ENCODE measurements around the gene BSN.

Gene BSN

DNA sequence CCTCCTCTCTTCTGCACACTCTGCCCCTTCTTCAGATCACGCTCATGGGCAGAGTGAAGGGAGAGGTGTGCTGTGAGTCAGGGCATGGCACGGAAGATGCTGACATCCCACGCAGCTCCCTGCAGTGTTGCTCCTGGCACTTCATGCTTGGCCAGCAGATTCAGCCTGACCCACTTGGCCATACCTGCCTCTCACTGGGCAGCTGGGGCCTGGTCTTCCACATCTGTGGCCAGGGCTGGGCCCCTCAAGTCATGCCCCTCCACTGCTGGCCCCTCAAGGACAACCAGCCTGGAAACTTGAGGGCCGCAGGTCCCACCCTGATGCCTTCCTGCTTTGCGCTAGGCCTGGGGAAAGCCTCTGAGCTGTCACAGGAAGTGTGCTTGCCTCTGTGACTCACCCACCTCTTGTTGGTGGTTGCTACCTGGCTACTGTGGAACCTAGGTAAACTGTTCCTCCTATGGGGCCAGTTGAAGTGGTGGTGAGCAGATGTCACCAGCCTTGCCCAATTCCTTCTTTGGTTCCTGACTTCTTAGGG is 48.7 kb downstream of the BSN start:
- peak; percentile 82 for DNase-seq (ENCODE audit: low spot score)

DNA sequence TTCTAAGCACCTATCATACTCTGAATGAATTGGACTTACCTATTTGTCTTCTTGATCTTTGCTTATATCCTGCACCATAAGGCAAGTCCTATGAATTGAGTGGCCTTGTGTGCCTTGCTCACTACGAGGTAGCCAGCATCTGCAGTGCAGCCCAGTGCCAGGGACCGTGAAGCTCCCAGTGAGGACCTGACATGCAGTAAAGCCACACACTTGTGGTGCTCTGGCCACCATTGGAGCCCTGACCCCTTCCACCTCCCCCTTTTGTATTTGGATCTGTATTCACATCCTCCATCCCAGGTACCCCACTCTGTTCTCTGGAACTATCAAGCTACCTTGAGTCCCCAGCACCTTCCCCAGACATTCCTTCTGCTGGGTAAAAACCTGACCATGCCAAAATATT is 52.1 kb downstream of the BSN start:
- DNase-seq (ENCODE audit: low spot score), result no peak

DNA sequence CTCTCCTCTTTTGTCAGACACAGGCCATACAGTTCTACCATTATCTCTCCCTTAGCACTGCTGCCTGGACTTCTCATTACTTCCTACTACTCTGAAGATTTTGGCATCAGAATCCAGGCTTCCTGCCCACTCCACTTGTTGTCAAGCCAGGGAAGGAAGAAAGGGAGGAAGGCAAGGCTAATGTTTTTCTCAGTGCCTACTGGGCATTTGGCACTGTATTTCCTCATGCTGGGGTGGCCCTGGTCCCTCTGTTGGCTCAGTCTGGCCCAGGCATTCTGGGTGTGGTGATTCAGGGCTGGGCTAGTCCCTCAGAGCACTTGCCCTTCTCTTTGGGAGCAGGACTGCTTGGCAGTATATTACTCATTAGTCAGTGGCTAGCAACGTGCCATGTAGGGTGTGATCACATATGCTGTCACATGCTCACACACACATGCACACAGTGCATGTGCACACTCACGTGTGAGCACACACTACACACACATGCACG is 52.9 kb downstream of the BSN start:
- DNase-seq (ENCODE audit: low spot score), result no peak

DNA sequence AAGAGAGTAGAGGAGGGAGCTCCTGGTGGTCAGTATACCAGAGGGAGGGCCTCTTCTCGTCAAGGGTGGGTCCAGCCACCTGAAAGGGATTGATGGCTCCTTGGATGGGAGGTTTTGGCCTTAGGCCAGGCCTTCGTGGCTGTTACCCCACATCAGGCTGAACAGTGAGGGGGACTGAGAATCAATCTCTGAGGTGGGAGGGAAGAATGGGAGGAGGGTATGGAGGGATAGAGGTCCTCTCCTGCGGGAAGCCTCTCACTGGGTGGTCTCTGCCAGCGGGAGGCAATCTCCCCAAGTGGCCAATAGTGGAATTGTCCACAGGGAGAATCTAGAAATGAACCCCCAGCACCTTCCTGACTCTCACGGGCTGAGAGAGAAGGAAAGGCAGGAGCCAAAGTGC is 53.5 kb downstream of the BSN start:
- no peak for DNase-seq (ENCODE audit: low spot score)

DNA sequence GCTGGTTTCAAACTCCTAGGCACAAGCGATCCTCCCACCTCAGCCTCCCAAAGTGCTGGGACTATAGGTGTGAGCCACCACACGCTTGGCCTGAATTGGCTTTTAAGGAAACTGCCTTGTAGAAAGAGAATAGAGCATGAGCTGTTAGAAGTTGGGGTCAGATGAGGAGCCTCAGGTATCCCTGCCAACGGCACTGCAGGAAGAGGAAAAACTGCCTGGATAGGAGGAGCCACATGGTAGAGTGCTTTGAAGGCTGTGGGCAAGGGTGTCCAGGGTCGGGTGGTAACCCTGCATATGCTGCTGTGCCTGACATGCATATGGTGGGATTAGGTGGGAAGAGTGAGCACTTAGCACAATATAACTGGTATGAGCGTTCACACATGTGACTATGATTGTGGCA is 55.0 kb downstream of the BSN start:
- DNase-seq (ENCODE audit: low spot score), result no peak

DNA sequence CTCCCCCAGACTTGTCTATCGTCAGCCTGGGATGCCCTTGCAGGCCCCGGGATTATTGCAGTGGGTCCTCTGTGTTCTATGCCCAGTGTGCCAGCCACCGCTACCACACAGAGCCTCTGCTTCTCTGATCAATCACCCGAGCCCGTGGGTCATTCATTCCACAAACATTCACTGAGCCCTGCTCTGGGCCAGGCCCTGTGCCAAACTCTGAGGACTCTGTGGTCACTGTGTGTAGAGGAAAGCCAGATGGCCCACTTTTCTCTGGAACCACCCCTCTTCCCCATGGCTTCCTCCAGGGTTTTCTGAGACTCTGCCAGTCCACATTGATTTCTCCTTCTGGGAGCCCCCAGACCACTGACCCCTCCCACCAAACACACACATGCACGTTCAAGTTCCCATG is 55.5 kb downstream of the BSN start:
- DNase-seq (ENCODE audit: low spot score), result no peak

DNA sequence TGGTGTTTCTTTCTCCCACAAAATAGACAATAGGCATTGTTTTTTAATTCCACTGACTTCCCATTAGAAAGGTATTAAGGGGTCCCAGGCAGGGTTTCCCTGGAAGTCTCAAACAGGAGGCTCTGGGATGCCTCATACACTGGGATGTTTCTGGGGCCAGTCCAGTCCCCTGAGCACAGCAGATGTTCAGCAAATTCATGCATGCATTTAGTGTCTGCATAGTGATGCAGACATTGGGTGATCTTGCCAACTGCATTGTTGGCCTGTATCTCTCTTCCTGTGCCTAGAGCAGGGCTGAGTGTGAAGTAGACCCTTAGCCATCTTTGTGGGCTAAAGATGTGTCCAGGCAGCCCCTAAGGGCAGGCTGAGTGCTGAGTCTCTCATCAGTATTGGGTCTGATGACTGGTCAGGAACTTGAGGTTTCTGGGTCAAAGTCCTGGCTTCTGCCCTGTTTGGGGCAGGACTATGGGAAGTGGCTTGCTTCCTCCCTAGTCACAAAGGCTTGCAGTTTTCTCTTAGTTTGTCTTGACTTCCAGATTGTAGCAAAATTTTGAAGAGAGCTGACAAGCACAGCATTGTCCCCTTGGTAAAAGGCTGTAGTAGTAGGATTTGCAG is 56.5 kb downstream of the BSN start:
- no peak for DNase-seq (ENCODE audit: low spot score)

DNA sequence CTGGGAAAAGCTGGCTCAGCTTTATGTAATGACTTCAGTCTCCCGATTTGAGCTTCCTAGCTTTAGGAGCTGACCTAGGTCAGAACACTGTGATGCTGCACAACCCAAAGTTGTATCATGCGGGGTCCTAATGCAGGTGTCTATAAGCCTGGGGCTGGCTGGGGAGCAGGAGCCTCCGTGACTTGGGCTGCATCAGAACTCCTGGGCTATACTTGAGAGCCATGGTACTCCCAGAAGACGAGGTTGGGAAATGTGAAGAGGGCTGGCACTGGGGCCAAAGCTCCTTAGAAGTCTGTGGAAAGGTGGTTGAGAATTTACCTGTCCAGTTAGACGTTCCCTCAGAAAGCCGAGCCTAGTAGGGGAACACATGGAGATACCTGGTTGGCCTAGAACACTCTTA is 57.0 kb downstream of the BSN start:
- no peak for DNase-seq (ENCODE audit: low spot score)

DNA sequence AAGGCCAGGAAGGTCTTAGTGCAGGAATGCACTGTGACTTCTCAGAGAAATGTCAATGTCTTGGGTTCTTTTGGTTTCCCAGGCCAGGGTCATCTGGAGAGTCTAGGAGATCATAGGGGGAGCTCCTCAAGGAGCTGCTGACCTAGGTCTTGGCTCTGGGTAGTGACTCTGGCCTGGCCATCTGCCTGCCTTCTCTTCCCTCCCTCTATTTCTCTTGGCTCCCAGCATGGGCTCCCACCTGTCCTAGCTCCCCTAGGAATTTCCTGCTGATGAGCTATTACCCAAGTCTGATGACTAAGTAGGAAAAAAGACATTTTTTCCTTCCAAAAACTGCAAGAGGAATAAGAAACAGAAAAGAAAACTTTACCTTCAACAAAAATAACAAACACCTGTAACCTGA is 57.4 kb downstream of the BSN start:
- DNase-seq (ENCODE audit: low spot score), result no peak

DNA sequence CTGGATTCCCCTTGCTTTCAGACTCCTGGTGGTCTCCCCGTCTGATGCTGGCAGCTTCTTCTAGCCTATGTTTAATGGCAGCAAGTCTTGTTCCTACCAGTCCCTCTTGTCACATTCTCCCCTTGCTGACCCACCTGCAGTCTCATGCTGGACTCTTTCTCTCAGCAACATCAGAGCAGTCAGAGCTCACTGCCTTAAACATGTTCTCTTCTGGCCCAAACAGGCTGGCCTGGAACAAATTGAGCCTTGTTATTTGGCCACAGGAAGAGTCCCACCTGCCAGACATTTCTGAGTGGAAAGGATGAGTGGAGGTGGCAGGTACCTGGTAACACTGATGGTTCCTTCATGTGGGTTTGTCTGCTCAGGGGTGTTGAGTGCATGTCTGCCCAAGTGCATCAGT is 60.7 kb downstream of the BSN start:
- DNase-seq (ENCODE audit: low spot score), result no peak

DNA sequence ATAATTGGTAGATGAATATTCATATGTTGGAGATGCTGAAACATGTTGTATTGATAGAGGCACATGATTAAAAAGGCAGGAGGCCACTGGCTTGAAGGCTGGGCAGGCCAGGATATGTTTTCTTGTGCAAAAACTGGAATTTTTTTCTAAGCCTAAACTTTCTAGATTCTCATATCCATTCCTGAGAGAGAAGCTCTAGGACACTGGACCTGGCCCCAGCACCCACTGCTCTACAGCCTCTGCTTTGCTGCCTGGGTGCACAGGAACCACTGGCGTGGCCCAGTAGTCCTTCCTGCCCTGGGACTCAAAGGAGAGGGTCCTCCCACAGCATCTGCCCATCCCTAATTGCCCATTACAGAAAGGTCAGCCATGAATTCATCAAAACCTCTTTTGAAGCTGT is 61.8 kb downstream of the BSN start:
- no peak for DNase-seq (ENCODE audit: low spot score)

DNA sequence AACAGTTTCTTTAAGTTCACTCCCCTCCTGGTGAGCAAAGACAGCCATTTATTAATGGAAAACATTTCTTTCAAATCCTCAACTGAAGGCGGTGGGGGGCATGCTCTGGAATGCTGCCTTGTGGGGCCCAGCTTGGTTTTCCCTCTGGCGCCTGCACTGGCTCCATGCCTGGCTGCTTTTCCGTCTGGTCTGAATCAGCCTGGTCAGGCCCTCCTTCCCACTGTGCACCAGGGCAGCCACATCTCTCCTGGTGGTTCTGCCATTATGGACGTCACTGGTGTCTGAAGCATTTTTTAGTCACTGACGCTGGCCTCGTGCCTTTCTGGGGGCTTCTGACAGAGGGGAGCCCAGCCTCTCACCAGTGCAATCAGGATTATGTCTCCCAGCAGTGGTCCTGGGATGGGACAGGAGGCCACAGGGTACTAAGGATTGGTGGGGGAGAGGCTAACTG is 62.2 kb downstream of the BSN start:
- DNase-seq (ENCODE audit: low spot score), result no peak

DNA sequence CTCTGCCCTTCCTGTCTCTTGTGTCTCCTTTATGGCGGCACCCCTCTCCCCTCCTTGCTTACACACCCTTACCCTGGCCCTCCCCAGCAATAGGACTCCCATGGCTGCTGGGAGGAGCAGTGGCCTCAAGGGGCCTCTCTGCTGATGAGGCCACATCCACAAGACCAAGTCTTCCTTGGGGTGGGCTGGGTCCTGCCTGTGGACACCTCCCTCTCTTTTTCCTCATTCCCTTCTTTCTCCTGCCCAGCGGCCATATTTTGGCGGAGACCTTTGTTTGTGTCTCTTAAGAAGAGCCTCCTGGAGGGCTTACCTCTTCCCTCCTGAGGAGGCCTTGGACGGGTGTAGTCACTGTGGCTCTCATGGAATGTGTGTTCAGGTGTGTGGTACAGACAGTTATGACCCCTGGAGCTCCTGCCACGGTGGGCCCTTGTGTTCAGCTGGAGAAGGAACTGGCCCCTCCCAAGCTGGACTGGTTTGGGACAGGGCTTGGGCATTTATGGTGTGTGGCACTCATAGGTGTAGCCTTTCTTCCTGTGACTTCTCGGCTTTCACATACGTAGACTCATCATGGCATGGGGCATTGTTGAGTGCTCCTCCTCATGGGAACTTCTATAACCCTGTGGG is 63.2 kb downstream of the BSN start:
- no peak for DNase-seq (ENCODE audit: low spot score)

DNA sequence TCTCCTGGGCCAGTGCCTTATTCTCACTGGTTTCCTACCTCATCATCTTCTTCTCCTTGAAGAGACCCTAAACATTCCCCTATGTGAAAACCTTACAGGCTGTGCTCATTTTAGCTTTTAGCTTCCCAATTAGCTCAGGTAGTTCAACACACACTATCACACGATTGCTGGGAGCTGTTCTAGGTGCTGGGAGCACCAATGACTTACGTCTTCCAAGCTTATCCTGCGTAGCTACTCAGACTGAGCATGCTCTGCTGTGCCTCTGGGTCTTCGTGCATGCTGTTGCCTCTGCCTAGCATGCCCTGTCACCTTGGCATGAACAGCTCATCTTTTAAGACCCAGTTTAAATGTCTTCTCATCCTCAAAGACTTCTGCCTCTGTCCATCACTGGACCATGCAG is 64.1 kb downstream of the BSN start:
- DNase-seq (ENCODE audit: low spot score), result no peak

DNA sequence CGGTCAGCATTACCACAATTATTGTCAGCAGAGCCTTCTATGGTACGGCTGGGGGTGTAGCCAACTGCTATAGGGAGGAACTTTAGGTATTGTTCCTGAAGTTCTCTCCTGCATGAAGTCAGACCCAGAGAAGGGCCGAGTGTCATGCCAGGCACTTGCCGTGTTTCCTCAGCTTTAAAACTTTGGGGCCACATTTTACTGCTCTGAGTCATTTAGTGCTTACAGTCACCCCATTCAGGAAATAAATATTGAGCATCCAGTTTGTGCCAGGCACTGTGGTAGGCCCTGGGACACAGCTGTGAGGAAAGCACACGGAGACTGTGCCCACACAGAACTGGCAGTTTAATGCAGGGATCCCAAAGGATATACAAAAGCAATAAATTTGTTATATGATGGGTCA is 65.4 kb downstream of the BSN start:
- DNase-seq (ENCODE audit: low spot score), result no peak

DNA sequence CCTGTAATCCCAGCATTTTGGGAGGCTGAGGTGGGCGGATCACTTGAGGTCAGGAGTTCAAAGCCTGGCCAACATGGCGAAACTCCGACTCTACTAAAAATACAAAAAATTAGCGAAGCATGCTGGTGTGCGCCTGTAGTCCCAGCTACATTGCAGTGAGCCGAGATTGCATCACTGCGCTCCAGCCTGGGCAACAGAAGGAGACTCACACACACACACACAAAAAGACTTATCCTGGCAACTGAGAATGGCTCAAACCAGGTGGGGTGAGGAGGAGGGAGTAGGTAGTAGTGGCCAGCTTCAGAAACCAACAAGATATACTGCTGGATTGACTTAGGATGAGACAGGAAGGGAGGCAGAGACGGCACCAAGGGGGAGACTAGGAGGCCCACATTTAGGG is 66.5 kb downstream of the BSN start:
- no peak for DNase-seq (ENCODE audit: low spot score)

DNA sequence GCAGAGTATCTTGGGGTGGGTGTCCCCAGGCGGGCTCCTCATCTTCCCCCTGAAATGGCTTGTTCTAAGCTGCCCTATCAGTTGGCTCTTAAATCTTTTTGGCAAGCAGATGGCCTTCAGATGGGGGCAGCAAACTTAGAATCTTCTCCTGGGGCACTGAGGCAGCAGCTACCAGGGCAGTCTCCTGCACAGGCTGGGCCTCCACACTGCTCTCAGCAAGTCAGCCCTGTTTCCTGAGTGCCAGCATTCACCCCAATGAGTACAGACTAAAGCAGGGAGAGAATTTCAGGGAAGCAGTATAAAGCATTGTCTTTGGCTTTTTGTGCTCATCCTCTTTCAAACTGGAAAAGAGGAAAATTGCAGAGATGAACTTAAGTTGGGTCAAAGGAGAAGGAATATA is 68.8 kb downstream of the BSN start:
- no peak for DNase-seq (ENCODE audit: low spot score)

DNA sequence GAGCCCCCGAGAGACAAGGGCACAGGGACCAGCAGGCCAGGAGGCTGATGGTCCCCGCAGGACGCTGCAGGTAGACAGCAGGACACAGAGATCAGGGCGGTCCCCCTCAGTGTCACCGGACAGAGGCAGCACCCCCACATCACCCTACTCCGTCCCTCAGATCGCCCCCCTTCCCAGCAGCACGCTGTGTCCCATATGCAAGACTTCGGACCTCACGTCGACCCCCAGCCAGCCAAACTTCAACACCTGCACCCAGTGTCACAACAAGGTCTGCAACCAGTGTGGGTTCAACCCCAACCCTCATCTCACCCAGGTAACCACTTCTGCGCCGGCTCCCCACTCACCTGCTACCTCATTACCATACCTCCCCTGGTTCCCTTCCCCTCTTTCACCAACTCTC is 70.8 kb downstream of the BSN start:
- no peak for DNase-seq (ENCODE audit: low spot score)

DNA sequence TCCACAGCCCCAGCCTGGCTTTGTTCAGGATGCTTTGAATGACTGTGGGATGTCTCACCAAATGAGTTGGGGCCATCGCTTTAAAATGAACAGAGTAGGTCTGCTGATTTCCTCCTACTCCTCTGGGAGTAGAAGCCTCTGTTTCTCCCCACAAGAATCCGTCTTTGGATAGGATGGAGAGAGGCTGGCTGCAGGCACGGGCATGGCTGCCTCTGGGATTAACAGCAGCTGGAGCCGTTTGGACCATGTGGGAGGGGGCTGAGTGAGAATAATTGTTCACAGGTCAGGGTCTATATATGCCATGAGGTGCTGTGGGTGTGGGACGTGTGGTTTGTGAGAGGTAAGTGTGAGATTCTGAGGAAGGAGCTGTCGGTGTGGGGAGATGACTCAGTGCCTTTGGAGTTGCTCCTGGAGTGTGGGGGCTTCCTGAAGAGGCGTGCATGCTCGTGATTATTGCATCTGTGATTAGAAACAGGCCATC is 71.9 kb downstream of the BSN start:
- no peak for DNase-seq (ENCODE audit: low spot score)

DNA sequence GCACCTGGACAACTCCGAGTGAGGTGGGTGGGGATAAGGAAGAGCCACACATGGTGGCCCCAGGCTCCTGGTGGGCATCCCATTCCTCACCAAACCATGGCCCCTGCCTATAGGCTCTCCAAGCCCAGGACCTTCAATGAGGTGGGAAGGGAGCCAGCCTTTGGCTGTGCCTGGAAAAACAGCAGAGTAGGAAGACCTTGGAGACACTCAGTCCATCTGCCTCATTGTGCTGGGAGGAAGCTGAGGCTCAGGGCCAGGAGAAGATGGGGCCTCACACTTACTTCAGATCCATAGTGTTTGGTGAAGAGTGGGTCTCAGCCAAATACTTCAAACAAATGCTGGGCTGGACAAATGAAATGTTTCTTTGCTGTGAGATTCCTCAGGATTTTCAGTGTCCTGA is 72.5 kb downstream of the BSN start:
- DNase-seq (ENCODE audit: low spot score), result no peak

DNA sequence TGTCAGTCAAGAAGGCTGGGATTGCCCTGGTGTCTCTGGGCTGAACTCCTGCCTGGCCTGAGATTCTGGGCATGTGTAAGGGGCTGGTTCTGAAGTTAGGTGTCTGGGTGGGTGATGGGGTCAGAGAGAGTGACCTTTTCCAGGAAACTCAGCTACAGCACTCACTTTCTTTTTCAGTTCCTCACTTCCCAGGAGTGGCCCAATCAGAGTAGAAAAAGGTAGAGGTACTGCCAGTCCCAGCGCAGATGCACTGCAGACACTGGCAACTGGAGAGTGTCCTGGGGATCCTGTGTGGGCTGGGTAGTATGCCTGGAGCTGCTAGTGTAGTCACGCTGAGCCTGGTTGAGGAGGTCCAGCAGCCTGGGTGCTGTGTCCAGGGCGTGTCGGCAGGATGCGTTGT is 73.4 kb downstream of the BSN start:
- no peak for DNase-seq (ENCODE audit: low spot score)

DNA sequence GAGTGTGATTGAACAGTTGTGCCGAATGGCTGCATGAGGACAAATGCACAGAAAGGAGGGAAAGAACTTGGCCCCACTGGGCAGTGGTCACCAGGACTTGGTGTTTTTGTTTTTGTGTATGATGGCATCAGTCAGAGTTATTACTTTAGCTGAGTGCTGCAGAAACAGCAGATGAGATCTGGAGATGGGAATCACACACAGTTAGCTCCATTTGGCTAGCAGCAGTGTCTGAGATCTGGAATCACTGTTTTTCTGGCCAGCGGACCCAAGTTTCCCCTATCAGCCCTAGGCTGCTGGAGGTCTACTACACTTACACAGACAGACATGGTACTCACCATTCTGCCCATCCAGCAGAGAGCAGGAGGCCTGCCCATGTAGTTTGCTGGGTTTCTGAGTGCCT is 74.0 kb downstream of the BSN start:
- no peak for DNase-seq (ENCODE audit: low spot score)

DNA sequence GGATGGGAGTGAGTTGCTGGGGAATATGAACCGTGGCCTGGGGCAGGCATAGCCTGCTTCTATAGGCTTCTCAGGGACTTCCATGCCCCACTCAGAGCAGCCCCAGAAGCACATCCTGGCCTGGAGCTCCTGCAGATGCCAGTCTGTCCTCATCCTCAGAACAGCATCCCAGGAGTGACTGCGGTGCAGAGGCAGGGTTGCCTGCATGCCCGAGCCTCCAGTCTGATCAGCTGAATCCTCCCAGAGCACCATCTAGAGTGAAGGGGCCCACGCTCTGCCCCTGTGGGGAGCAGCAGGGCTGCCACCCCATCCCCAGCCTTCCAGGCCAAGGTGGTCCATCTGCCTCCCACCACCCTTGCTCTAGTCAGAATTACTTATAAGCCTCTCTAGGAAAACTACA is 75.2 kb downstream of the BSN start:
- DNase-seq (ENCODE audit: low spot score), result no peak

DNA sequence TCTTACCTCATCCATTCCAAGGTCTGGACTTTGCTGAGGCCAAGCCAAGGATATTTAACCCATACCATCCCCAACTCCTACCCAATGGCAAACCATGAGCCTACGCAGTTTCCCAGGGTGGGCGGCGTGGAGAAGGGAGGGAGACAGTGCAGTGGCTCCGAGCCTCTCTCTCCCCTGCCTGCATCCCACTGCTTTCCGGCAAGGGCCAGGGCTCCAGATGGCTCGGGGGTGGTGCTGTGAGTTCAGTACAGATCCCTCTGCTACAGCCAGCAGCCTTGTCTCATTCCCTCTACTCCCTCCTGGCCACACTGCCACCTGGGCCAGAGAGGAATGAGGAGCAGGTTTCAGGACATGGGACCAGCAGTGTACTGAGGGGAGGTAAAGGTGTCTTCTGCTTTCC is 75.6 kb downstream of the BSN start:
- no peak for DNase-seq (ENCODE audit: low spot score)
